Measurements from ENCODE around the gene EMC10. TPM values are rescaled to one million over a fixed set of nuclear protein-coding genes. Genes with fewer than 3 reads are reported as not detected.
"Not testable (repeated sequence)": the region's sequence is repeated elsewhere in the genome, so short reads cannot be mapped to it uniquely, and the experiment has no call there.

The EMC10 gene
- polyA plus RNA-seq, 1 of the 3 experiments (the other 2 are of a cell fraction) = 218 TPM

DNA sequence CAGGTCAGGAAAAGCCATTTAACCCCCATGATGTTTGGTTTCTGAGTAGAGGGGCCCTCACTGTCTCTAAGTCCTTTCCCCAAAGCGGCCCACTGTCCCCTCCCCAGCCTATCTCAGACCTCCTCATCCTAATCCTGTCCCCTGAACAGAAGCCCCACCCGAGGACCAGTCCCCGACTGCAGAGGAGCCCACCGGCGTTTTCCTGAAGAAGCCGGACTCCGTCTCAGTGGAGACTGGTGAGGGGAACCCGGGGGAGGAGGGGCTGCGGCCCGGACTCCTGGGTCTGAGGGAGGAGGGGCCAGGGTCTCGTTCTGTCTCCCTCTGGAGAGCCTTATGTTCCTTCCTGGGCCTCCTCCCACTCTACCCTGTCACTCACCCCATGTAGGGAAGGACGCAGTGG is 40.7 kb upstream of the EMC10 start (continued):
- TF ChIP-seq EP300 (IDR thresholded peaks at IDR 0.05; ENCODE audit: borderline replicate concordance in 1 of 2, low read depth in 1 of 2, low read length in 1 of 2) = no peak
- no peak for TF ChIP-seq MXI1 (IDR thresholded peaks at IDR 0.05; ENCODE audit: low read depth, low read length)
- TF ChIP-seq, protein P1, sequence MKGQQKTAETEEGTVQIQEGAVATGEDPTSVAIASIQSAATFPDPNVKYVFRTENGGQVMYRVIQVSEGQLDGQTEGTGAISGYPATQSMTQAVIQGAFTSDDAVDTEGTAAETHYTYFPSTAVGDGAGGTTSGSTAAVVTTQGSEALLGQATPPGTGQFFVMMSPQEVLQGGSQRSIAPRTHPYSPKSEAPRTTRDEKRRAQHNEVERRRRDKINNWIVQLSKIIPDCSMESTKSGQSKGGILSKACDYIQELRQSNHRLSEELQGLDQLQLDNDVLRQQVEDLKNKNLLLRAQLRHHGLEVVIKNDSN (IDR thresholded peaks at IDR 0.05; ENCODE audit: borderline replicate concordance, low read depth) = no peak
- no peak for TF ChIP-seq RFX5 (IDR thresholded peaks at IDR 0.05; ENCODE audit: low read length)
- no peak for TF ChIP-seq MEF2A (IDR thresholded peaks at IDR 0.05; ENCODE audit: borderline replicate concordance, low read depth)
- no peak for TF ChIP-seq TEAD4 (IDR thresholded peaks at IDR 0.05; ENCODE audit: borderline replicate concordance, insufficient read depth)
- TF ChIP-seq, protein P2, sequence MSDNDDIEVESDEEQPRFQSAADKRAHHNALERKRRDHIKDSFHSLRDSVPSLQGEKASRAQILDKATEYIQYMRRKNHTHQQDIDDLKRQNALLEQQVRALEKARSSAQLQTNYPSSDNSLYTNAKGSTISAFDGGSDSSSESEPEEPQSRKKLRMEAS (IDR thresholded peaks at IDR 0.05; ENCODE audit: low read depth) = no peak
- no peak for TF ChIP-seq SIN3A (IDR thresholded peaks at IDR 0.05; ENCODE audit: borderline replicate concordance, low read depth, low read length)
- no peak for TF ChIP-seq FOXJ3 (CRISPR knock-in tag; IDR thresholded peaks at IDR 0.05)

DNA sequence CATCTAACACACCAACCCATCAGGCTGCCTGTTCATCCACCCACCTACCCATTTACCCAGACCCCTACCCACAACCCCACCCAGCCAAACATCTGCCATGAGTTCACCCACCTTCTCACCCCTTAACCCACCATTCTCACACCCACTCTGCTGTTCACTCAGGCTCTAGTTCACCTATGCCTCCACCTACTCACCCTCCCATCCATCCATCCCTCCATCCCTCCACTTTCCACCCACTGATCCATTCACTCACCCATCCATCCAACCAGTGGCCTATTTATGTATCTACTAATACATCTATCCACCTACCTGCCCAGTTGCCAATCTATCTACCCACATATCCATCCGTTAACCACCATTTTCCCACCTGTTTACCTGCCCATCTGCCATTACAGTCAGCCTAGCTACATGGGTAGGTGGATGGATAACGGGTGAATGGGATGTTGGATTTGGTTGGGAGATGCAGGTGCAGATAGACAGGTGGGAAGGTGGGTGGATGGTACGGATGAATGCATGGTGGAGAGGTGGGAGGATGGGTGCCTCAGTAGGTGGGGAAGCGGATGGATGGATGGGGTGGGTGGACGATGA is 38.4 kb upstream of the EMC10 start:
- Histone ChIP-seq H3K79me2 (ENCODE audit: insufficient read depth) (no peaks in the 10 kb centered on the region), H3K4me1 (ENCODE audit: control insufficient read depth in 1 of 2, insufficient read depth in 2 of 2, low read depth in 1 of 2, low read length in 1 of 2) (peaks cover 0 to 8% of the 10 kb centered on the region in 2 experiments; a peak in 1 of 4 replicates), H3K27ac (ENCODE audit: low read depth in 2 of 2, low read length in 1 of 2) (no peak overlapping the region), H3K4me2 (no peak overlapping the region), H3K9me2 (no peaks in the 10 kb centered on the region), H2AFZ (ENCODE audit: low read depth) (no peak overlapping the region), H3K27me3 (ENCODE audit: insufficient read depth) (peaks cover 36% of the 10 kb centered on the region), H3K9ac (no peak overlapping the region), H4K20me1 (ENCODE audit: insufficient read depth) (no peaks in the 10 kb centered on the region), H3K9me3 (no peaks in the 10 kb centered on the region), H3K36me3 (replicated peaks in 1 of 2; ENCODE audit: control insufficient read depth in 1 of 2, insufficient read depth in 2 of 2, low read length in 1 of 2) (no peaks in the 10 kb centered on the region), H3K4me3 (ENCODE audit: low read depth in 2 of 2, low read length in 1 of 2) (no peak overlapping the region), H3F3A (replicated peaks; ENCODE audit: insufficient read depth) (no peaks in the 10 kb centered on the region)
- no peak for DNase-seq
- CTCF ChIA-PET = no interaction called here
- POLR2A ChIA-PET = no interaction called here
- WGBS (ENCODE audit: low lambda C conversion rate) = 40% methylated on average over 5 of the region's 5 CpGs
- TF ChIP-seq, protein P2 (IDR thresholded peaks at IDR 0.05; ENCODE audit: low read depth) = no peak
- TF ChIP-seq SIN3A (IDR thresholded peaks at IDR 0.05; ENCODE audit: borderline replicate concordance, low read depth, low read length) (no peak), MXI1 (IDR thresholded peaks at IDR 0.05; ENCODE audit: low read depth, low read length) (no peak), GATA2 (CRISPR knock-in tag; IDR thresholded peaks at IDR 0.05) (no peak)
- TF ChIP-seq, protein P3, sequence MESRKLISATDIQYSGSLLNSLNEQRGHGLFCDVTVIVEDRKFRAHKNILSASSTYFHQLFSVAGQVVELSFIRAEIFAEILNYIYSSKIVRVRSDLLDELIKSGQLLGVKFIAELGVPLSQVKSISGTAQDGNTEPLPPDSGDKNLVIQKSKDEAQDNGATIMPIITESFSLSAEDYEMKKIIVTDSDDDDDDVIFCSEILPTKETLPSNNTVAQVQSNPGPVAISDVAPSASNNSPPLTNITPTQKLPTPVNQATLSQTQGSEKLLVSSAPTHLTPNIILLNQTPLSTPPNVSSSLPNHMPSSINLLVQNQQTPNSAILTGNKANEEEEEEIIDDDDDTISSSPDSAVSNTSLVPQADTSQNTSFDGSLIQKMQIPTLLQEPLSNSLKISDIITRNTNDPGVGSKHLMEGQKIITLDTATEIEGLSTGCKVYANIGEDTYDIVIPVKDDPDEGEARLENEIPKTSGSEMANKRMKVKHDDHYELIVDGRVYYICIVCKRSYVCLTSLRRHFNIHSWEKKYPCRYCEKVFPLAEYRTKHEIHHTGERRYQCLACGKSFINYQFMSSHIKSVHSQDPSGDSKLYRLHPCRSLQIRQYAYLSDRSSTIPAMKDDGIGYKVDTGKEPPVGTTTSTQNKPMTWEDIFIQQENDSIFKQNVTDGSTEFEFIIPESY (IDR thresholded peaks at IDR 0.05; ENCODE audit: borderline replicate concordance, low read depth) = no peak

DNA sequence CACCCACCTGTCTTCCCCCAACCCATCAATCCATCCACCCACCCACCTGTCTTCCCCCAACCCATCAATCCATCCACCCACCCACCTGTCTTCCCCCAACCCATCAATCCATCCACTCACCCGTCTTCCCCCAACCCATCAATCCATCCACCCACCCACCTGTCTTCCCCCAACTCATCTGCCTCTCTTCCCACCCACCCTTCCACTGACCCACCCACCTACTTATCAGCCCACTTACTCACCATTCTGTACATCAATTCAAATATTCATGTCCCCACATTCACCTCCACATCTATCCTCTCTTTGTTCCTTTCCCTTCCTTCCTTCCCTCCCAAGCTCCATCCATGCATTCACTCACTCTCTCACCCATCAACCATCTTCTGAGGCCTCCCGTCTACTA is 37.2 kb upstream of the EMC10 start:
- DNase-seq; H3K79me2 ChIP-seq (ENCODE audit: insufficient read depth); H3K4me1 ChIP-seq (ENCODE audit: control insufficient read depth in 1 of 2, insufficient read depth in 2 of 2, low read depth in 1 of 2, low read length in 1 of 2); H3F3A ChIP-seq (replicated peaks; ENCODE audit: insufficient read depth); POLR2A ChIA-PET; H2AFZ ChIP-seq (ENCODE audit: low read depth); H4K20me1 ChIP-seq (ENCODE audit: insufficient read depth); H3K4me3 ChIP-seq (ENCODE audit: low read depth in 2 of 2, low read length in 1 of 2); H3K9ac ChIP-seq; H3K4me2 ChIP-seq; H3K36me3 ChIP-seq (replicated peaks in 1 of 2; ENCODE audit: control insufficient read depth in 1 of 2, insufficient read depth in 2 of 2, low read length in 1 of 2); H3K9me2 ChIP-seq; H3K27ac ChIP-seq (ENCODE audit: low read depth in 2 of 2, low read length in 1 of 2); H3K9me3 ChIP-seq: not testable (repeated sequence)
- WGBS (ENCODE audit: low lambda C conversion rate) = 14% methylated on average over 2 of the region's 2 CpGs
- CTCF ChIA-PET = interaction anchor here (1.1 kb wide), 1 partner anchor 169 kb away, joined by 3 read pairs; no protein-coding TSS in a partner anchor
- peaks cover 24% of the 10 kb centered on the region for H3K27me3 ChIP-seq (ENCODE audit: insufficient read depth)

All from SK-N-SH (cell line).